Inflammatory macrophage treated with lipopolysaccharide for 4 hours (primary cell): ENCODE measurements around the gene PLSCR5.

Experiments
- DNase-seq: peaks from one replicate; pipeline ENCODE4 v3.0.0-alpha.2; 2020

The PLSCR5 gene

DNA sequence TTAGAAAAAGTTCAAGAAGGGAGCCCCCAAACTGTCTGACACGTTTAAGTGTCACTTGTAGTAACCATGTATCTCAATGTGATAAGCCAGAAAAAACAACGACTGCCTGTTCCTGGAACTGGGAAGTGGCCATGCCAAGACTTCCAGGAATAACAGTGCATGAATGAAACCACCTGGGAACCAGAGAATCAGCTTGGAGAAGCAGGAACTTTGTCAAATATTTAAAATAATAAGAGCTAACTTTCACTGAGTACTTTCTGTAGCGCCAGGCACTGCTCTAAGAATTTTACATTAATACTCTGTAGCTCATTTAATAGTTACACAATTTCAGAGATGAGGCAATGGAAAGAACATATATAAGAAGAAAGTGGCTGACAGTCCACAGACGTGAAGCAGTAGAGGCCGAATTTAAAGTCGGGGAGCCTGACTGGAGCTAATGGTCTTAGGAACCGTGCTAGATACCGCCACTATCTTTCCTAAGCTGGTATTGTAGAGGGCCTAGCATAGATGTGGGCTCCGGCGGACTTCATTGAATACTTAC lies 61.6 kb downstream of the PLSCR5 start:
- DNase-seq = peak; percentile 42

DNA sequence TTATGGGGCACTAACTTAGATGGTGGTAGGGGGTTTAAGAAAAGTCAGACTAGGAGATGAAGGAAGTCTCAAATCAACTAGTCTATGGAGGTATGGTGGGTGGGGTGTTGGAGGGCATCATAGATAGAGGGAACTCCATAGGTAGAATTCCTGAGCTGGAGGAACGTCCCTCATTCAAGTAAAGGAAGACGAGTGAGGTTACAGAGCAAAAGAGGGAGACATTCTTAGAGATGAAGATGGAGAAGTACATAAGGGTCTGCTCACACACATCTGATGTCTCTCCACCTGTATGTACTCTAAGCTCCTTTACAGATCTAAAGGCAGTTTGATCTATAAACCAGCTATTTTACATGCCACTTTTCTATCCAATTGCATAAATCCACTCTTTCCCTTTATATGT lies 62.2 kb downstream of the PLSCR5 start:
- peak; percentile 46 for DNase-seq

DNA sequence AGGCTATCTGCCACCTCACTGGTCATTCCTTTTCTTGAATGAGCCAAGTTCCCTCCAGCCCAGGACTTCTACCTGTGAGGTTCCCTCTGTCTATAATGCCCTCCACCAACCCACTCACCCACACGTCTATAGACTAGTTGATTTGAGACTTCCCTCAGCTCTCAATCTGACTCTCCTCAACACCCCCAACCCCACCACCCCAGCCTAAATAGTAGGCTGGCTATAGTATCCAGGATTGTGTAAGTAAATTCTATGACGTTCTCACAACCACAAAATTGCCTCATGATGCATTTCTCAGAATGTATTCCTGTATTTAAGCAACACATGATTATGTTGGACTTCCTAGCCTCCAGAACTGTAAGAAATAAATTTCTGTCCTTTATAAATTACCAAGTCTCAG lies 63.0 kb downstream of the PLSCR5 start:
- DNase-seq = peak; percentile 92

DNA sequence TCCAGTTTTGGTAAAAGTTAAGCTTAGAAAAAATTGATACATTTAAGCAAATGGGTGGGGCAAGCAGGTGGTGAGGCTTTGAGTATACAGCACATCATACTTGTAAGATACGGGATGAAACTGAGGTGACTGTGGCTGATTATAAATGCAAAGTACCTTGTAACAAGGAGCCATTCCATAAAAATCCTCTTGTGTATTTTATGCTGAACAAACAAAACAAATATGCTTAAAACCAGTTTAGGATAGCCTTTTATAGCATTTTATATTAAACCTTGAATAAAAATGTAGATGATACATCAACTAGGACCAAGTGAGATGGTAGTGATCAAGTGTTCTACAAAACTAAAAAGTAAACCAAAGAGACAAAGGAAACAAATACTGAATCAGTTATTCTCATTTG lies 64.2 kb downstream of the PLSCR5 start:
- DNase-seq = no peak

DNA sequence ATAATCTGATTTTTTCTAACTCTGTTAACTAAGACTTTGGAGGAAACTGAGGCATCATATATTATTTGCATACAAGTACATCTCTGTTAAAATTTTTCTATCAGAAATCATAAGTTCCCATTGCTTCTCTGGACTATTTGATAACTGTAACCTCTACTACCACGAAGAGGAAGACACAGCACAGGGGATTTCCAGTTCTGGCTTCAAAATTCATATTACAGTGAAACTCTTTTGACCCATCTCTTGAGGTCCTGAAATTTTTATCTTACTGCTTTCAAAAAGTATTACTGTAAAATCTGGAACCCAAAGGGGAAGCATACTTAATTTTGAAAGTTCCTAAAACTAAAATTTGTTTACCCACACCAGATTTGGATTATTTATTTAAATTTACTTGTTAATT lies 64.9 kb downstream of the PLSCR5 start:
- peak; percentile 69 for DNase-seq

DNA sequence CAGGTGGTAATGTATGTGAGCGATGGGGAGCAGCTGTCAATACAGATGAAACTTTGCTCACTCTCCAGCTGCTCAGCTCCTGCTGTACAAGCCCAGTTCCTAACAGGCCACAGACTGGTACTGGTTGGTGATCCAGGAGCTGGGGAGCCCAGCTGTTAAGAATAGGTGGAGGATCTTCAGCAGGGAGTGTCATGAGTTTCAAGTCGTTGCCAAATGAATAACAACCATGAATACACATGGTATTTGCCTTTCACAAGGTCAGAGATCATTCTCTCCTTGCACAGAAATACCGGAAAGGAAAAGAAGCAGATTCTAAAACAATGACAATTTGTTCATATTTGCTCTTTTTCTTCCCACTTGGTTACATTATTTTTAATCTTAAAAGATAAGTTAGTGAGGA lies 65.8 kb downstream of the PLSCR5 start:
- DNase-seq = no peak

DNA sequence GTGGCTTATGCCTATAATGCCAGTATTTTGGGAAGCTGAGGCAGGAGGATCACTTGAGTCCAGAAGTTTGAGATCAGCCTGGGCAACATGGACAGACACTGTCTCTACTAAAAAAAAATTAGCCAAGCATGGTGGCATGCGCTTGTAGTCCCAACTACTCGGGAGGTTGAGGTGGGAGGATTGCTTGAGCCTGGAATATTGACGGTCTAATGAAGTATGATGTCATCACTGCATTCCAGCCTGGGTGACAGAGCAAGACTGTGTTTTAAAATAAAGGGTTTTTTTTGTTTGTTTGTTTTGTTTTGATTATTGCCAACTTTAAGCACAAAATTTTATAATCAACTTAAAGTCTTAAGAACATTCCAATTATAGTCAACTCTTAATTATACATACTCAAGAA lies 67.5 kb downstream of the PLSCR5 start:
- DNase-seq = no peak

DNA sequence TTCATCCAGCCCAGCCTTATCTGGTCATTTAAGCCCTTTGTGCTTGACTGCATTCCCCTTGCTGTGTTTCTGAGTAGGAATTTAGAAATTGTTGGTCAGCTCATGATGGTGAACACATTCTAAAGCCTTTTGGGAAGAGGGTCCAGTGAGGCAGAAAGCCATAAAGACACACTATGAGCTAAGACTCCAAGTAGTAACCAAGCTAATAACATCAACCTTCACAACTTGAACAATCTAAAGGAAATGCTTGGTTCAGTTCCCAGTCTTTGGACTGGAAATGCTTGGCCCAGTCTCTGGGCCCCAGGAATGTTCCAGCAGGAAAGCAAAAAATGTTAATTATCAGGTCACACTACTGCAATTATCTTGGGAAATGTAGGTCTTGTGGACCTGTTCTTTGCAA lies 68.5 kb downstream of the PLSCR5 start:
- no peak for DNase-seq
